ENCODE data around the gene CCDC47.
A peak's percentile ranks its signal among the peaks of the same experiment; 100 is the strongest.

The CCDC47 gene

GRCh38 chr17:63697341-63698286, 75.8 kb downstream of the CCDC47 start:
- DNase-seq: no peak

- peak; percentile 23 for DNase-seq
These were observed 76.9 kb downstream of the CCDC47 start for GRCh38 chr17:63696381-63696961.

- DNase-seq: no peak
These were observed 77.5 kb downstream of the CCDC47 start for GRCh38 chr17:63695889-63696288.
